Thoracic aorta (tissue), 2 donors: ENCODE measurements around the gene PRPSAP2. TPM values are rescaled to one million over a fixed set of nuclear protein-coding genes. Genes with fewer than 3 reads are reported as not detected.
A peak's percentile ranks its signal among the peaks of the same experiment; 100 is the strongest.
"Not testable (repeated sequence)": the region's sequence is repeated elsewhere in the genome, so short reads cannot be mapped to it uniquely, and the experiment has no call there.

ENCODE experiments used
- ATAC-seq: fragments of 150-250 bp; one replicate; pipeline ENCODE4 v1.8.0; 2017; ENCODE audit warnings: low read depth; ENCODE audit not compliant: insufficient number of reproducible peaks, low FRiP score
- DNase-seq: peaks from one replicate; pipeline ENCODE4 v3.0.0-alpha.2; 2020; ENCODE audit warnings: low spot score
- H3K27ac ChIP-seq, 2 donors: fragments of 200-600 bp; sonication (generic); 1 replicate in 1 of 2; 2 replicates in 1 of 2; pipeline ENCODE4 v1.5.1; 2016; ENCODE audit warnings: mild to moderate bottlenecking in 2 of 2, moderate library complexity in 2 of 2
- H3K27me3 ChIP-seq: fragments of 200-600 bp; sonication (generic); replicated peaks from 2 replicates; pipeline ENCODE4 v1.6.0; 2016; ENCODE audit warnings: mild to moderate bottlenecking; ENCODE audit not compliant: insufficient read depth
- H3K36me3 ChIP-seq: fragments of 200-600 bp; sonication (generic); one replicate; pipeline ENCODE4 v1.5.1; 2016
- H3K4me1 ChIP-seq, 2 donors: fragments of 200-600 bp; sonication (generic); 1 replicate in 1 of 2; 2 replicates in 1 of 2; pipeline versions ENCODE4 v1.5.1 to v1.6.0; 2016; ENCODE audit warnings: low read depth in 2 of 2, mild to moderate bottlenecking in 1 of 2; ENCODE audit not compliant: control insufficient read depth in 1 of 2
- H3K4me3 ChIP-seq: fragments of 200-600 bp; sonication (generic); 2 replicates; pipeline ENCODE4 v1.5.1; 2016; ENCODE audit warnings: mild to moderate bottlenecking
- H3K9me3 ChIP-seq: fragments of 200-600 bp; sonication (generic); 2 replicates; pipeline ENCODE4 v1.5.1; 2016
- CTCF ChIP-seq: fragments of 200-600 bp; sonication (generic); IDR thresholded peaks from one replicate; pipeline ENCODE4 v1.5.1; 2019; ENCODE audit warnings: antibody characterized with exemption
- total RNA-seq, 2 donors: library from RNA; depleted of rRNA; stranded (reverse); fragments of >200 nt; gene quantifications; one replicate each; pipeline versions ENCODE4 v1.1.0 to v1.2.3, GENCODE V29; 2016

The PRPSAP2 gene
- total RNA-seq, 2 donors from 2014 or later, result 21.3 to 26.9 TPM

DNA sequence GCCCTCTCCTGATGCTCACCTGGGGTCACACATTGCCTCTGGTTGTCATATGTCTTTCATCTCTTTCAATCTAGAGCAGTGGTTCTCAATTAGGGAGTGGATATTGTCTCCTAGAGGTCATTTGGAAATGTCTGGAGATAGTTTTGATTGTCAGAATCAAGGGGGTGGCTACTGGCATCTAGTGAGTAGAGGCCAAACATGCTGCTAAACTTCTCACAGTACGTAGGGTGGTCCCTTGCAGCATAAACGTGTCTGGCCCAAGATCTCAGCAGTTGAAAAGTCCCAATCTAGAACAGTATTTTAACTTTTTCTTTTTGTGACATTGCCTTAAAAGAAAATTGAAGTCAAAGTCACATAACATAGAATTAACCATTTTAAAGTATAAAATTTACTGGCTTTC lies 63.6 kb downstream of the PRPSAP2 start:
- ATAC-seq (no peak), DNase-seq (no peak)
- Histone ChIP-seq H3K4me3 (no peak overlapping the region), H3K9me3 (no peaks in the 10 kb centered on the region), H3K27me3 (no peaks in the 10 kb centered on the region), H3K4me1 (peaks cover 0 to 17% of the 10 kb centered on the region in 2 donors), H3K36me3 (no peaks in the 10 kb centered on the region), H3K27ac (peak overlapping the region in 1 of 2 donors; percentile 3)
- no peak for TF ChIP-seq CTCF

DNA sequence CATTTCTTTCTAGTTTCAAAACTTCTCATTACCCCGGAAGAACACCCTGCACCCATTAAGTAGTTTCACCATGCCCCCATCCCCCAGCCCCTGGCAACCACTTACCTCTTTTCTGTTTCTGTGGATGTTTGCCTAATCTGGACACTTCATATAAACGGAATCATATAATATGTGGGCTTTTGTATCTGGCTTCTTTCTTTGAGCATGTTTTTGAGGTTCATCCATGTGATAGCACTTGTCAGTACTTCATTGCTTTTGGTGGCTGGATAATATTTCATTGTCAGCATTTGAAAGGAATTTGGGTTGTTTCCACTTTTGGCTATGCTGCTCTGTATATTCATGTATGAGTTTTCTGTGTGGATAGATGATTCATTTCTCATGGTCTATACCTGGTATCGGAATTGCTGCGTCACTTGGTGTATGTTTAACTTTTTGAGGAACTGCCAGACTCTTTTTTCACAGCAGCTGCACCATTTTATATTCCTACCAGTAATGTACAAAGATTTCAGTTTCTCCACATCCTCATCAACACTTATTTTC lies 64.1 kb downstream of the PRPSAP2 start:
- no peak for DNase-seq
- no peaks in the 10 kb centered on the region for H3K9me3 ChIP-seq
- H3K36me3 ChIP-seq, result no peaks in the 10 kb centered on the region
- TF ChIP-seq CTCF, result no peak
- H3K27ac ChIP-seq, result peak overlapping the region in 1 of 2 donors; percentile 3
- no peaks in the 10 kb centered on the region for H3K27me3 ChIP-seq
- H3K4me1 ChIP-seq, result peaks cover 0 to 17% of the 10 kb centered on the region in 2 donors
- ATAC-seq, result no peak
- H3K4me3 ChIP-seq, result no peak overlapping the region

- not testable (repeated sequence) for H3K27ac ChIP-seq, H3K27me3 ChIP-seq, H3K36me3 ChIP-seq, H3K4me3 ChIP-seq, H3K9me3 ChIP-seq, DNase-seq, ATAC-seq
- H3K4me1 ChIP-seq, result peaks cover 0 to 17% of the 10 kb centered on the region in 2 donors
These were observed 64.7 kb downstream of the PRPSAP2 start for GRCh38 chr17:18922596-18922995.

DNA sequence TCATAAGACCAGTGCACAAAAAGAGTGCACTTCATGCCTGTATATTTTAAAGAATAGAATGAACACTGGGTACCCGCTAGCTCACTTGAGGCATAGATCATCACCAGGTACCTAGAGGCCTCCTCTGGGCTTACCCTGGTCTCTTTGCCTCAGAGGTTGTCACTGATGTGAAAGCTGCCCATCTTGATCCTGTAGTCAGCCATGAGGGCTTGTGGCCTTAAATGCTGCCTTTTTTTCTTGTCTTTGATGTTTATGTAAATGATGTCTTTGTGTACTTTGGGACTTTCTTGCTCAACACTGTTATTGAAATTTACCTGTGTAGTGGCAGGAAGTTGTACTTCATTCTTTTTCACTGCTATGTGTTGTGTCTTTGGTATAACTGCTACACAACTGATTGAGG lies 67.3 kb downstream of the PRPSAP2 start:
- Histone ChIP-seq H3K27ac (no peak overlapping the region), H3K9me3 (no peaks in the 10 kb centered on the region), H3K36me3 (peaks cover 15% of the 10 kb centered on the region), H3K4me3 (no peak overlapping the region), H3K27me3 (no peaks in the 10 kb centered on the region), H3K4me1 (peaks cover 0 to 17% of the 10 kb centered on the region in 2 donors)
- ATAC-seq (no peak), DNase-seq (no peak)
- TF ChIP-seq CTCF, result no peak

- no peaks in the 10 kb centered on the region for H3K9me3 ChIP-seq
- H3K36me3 ChIP-seq, result peaks cover 20% of the 10 kb centered on the region
- DNase-seq (no peak), ATAC-seq (no peak)
- no peak for TF ChIP-seq CTCF
- no peak overlapping the region for H3K4me3 ChIP-seq
- H3K27ac ChIP-seq, result no peak overlapping the region
- no peaks in the 10 kb centered on the region for H3K4me1 ChIP-seq
- H3K27me3 ChIP-seq, result no peaks in the 10 kb centered on the region
These were observed 70.7 kb downstream of the PRPSAP2 start for GRCh38 chr17:18928628-18929125.
